ENCODE measurements around the gene FLNB.

- TF ChIP-seq TCF12 (IDR thresholded peaks at IDR 0.05; ENCODE audit: low read depth): no peak
- TF ChIP-seq YY1 (IDR thresholded peaks at IDR 0.05; ENCODE audit: low read depth): no peak
- TF ChIP-seq MAX (IDR thresholded peaks at IDR 0.05): no peak
- TF ChIP-seq FOXM1 (IDR thresholded peaks at IDR 0.05; ENCODE audit: borderline replicate concordance, low read depth): no peak
- no peak for TF ChIP-seq TAF1 (IDR thresholded peaks at IDR 0.05; ENCODE audit: low read depth)
- TF ChIP-seq CEBPB (IDR thresholded peaks at IDR 0.05): no peak
- TF ChIP-seq EP300 (IDR thresholded peaks at IDR 0.05; ENCODE audit: borderline replicate concordance): no peak
- TF ChIP-seq CREB1 (IDR thresholded peaks at IDR 0.05; ENCODE audit: low read depth): no peak
- TF ChIP-seq REST (IDR thresholded peaks at IDR 0.05; ENCODE audit: low read depth): no peak
- TF ChIP-seq NFIC (IDR thresholded peaks at IDR 0.05): no peak
- TF ChIP-seq RAD21 (IDR thresholded peaks at IDR 0.05; ENCODE audit: low read depth): no peak
- TF ChIP-seq TEAD4 (IDR thresholded peaks at IDR 0.05): no peak
- TF ChIP-seq EGR1 (IDR thresholded peaks at IDR 0.05): no peak
- no peak for TF ChIP-seq ZBTB7A (IDR thresholded peaks at IDR 0.05; ENCODE audit: low read depth)
These were observed 66.8 kb downstream of the FLNB start for GRCh38 chr3:58074997-58075396.

Data from Ishikawa (cell line).